GM18517 (cell line): ENCODE measurements around the gene ABCB8.

ENCODE experiments used
- ATAC-seq: cut with Tn5 transposase; IDR thresholded peaks from one replicate; pipeline ENCODE4 v1.9.1; 2021; ENCODE audit warnings: mild to moderate bottlenecking, moderate library complexity; ENCODE audit not compliant: unreplicated experiment

Gene ABCB8

GRCh38 chr7:151069841-151070573 lies 41.8 kb downstream of the ABCB8 start:
- ATAC-seq, result no peak

GRCh38 chr7:151070574-151070960 lies 42.3 kb downstream of the ABCB8 start:
- ATAC-seq, result no peak

- ATAC-seq, result no peak
Measured at GRCh38 chr7:151071032-151071866, 43.0 kb downstream of the ABCB8 start.

GRCh38 chr7:151073990-151074389 lies 45.7 kb downstream of the ABCB8 start:
- ATAC-seq, result no peak

GRCh38 chr7:151074817-151075661 lies 46.8 kb downstream of the ABCB8 start:
- ATAC-seq, result no peak

- ATAC-seq, result no peak
Measured at GRCh38 chr7:151075662-151075971, 47.4 kb downstream of the ABCB8 start.

GRCh38 chr7:151075978-151076426 lies 47.8 kb downstream of the ABCB8 start:
- ATAC-seq, result no peak

GRCh38 chr7:151076863-151077704 lies 48.8 kb downstream of the ABCB8 start:
- no peak for ATAC-seq

- no peak for ATAC-seq
Measured at GRCh38 chr7:151077705-151078232, 49.5 kb downstream of the ABCB8 start.

GRCh38 chr7:151078233-151079040 lies 50.2 kb downstream of the ABCB8 start:
- no peak for ATAC-seq

- ATAC-seq, result no peak
Measured at GRCh38 chr7:151079199-151079910, 51.1 kb downstream of the ABCB8 start.

GRCh38 chr7:151080067-151080521 lies 51.8 kb downstream of the ABCB8 start:
- ATAC-seq, result no peak

GRCh38 chr7:151080522-151081169 lies 52.4 kb downstream of the ABCB8 start, which contains the start of gene FASTK:
Gene FASTK (minus strand): TSS chr7:151080809. CDS start chr7:151080766, 43 bp downstream.
- peak; percentile 74 for ATAC-seq

GRCh38 chr7:151081170-151082101 lies 53.2 kb downstream of the ABCB8 start:
- no peak for ATAC-seq

- ATAC-seq, result no peak
Measured at GRCh38 chr7:151082141-151083070, 54.2 kb downstream of the ABCB8 start.
